Right forelimb (tissue), 1 donor: ENCODE results near the gene AGXT.

Experiments used
- DNase-seq: peaks from one replicate; pipeline ENCODE4 v3.0.0-alpha.2; 2018

AGXT gene

DNA sequence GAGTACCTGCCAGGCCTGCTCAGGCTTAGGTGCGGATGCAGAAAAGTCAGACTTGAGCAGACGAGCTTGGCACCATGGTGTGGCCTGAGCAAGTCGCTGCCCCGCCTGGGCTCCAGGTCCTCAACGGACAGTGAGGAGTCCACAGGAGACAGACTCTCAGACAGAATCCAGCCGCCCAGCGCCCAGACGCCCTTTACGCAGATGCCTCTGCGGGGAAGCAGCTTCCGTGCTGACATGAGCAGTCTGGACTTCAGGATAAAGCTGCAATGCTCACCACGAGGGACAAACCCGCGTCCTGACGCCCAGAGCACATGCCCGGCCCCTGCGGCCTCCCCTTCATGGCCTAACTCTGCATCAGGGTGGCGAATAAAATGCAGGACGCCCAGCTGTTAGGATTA, 30.8 kb downstream of the AGXT start:
- no peak for DNase-seq

DNA sequence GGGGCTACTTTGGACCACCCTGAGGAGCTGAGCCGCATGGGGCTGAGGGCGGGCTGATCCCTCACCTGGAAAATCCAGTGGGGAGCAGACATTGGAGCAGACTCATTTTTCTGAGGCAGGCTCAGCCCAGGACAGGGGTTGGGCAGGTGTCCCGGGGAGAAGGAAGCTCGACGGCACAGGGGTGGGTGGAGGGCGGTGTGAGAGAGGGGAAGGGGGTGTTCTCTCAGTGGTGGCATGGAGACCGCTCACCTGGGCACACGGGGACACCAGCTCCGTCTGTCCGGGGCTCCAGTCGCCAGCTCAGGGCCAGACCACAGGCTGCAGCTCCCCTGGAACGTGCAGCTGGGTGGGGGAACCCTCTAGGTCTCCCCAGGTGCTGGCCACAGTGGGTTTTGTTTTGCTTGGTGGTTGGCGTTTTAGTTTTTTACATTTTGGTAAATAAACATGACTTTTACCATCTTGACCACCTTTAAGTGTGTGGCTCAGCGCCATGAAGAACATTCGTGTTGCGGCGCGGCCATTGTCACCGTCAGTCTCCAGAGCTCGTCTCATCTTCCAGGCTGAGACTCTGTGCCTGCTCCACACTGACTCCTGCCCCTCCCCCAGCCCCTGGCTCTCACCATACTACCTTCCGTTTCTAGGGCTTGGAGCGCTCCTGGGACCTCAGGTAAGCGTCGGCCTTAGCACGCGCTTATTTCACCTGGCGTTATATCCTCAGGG, 31.7 kb downstream of the AGXT start:
- DNase-seq, result no peak

DNA sequence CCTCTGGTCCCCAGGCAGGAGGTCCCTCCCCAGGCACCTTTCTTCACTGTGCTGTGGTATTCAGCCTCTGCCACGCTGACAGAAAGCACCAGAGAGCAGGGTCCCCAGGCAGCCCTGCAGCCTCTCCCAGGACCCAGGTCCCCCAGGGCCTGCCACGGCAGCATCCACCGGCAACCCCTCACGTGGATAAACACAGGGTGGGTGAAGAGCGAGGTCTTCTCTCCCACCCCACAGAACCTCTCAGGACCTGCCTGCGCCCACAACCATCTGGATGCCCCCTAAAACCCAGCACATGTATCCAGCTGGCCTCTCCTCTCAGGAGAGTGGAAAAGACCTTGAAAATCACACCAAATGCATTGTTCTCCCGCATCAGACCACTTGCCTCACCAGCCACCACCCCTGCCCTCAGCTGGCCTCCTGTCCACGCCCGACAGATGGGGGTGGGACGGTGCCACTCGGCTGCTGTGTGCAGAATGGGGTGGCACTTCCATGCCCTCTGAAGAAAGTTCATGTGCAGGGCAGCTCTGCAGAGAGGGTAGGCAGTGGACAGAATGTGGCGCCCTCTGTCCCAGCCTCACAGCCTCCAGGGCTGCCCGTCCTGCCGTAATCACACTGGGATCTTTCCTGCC, 33.5 kb downstream of the AGXT start:
- DNase-seq, result no peak

DNA sequence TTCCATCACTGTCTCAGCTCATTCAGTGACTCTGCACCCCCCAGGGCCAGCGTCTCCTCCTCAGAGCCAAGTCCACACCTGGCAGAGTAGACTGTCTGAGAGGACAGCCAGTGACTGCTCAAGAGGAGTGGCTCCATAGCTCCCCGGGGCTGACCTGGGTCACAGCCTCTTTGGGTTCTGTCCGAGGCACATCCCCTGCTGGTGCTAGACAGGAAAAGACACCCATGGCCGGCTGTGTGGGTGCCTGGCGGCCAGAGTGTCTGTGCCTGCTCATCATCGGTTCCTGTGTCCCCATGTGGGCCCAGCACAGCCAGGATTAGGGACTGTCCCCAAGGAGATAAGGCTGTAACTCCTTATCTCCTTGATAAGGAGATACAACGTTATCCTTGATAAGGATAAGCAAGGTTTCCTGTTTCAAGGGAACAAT, 34.0 kb downstream of the AGXT start:
- DNase-seq, result no peak

DNA sequence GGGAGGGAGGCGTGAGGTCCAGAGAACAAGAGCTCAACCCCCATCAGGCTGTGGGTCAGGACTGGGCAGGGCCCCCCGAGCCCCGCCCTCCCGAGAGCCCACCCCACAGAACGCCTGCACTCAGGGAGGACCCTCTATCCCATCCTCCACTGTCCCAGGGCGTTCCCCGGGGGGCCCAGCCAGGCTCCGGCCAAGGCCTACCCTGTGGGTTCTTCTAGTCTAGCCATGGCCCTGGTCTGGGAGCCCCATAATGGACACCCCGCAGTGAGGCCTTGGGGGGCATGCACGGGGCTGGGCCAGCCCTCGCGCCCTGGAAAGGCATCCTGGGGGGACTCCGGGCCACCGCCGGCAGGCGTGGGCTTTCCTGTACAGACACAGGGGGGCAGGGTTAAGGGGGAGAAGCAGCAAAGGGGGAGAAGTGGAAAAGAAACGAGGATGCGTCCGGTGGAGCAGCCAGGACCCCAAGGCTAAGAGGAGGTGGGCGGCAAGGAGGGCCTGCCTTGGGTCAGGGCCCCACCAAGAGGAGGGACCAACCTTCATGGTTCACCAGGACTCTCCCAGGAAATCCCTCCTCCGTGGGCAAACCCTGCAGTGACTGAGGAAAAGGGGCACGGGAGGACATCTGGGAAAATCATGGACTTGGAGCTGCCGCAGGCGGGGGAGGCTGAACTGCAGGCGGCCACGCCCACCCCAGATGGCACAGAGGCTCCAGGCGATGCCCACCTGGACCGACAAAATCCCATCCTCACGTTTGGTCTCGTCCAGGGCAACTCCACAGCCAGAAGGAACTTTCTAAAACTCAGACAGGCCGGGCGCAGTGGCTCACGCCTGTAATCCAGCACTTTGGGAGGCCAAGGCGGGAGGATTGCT, 34.8 kb downstream of the AGXT start:
- no peak for DNase-seq

DNA sequence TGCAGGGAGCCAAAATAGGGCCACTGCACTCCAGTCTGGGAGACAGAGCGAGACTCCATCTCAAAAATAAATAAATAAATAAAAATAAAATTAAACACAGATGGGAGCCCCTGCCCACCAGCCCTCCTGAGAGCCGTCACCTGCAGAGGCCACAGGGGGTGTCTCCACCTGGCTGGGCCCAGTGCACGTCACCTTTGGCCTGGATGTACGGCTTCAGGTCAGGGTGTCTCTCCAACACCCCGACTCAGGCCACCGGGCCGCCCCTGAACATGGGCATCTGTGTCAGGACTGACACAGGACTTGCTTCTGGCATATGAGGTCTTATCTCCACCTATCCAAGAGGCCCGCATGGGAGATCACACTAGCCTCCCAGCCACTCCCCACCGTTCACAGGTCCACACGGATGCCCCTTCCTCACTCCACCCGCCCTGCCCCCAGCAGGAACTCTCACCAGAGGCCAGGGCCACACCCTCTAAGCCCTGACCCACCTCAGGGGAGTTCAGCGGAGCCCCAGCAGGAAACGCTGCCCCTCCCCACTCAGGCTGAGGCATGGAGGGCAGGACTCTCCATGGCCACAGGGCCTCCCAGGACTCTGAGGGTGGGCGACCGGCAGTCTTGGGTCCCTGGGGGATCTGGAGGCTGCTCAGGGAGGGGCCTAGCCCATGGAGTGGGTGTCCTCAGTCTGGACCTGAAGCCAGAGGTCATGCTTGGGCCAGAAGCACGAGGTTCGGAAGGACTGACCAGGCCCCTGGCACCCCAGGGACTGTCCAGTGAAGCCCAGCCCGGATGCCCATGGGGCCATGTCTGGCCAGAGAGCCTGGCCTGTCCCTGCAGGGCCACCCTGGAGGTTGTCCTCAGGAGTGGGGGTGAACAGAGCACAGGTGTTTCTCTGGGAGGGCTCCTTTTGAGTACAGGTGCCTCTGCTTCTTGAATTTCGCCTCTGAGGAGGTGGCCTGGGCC, 35.9 kb downstream of the AGXT start:
- DNase-seq, result no peak

DNA sequence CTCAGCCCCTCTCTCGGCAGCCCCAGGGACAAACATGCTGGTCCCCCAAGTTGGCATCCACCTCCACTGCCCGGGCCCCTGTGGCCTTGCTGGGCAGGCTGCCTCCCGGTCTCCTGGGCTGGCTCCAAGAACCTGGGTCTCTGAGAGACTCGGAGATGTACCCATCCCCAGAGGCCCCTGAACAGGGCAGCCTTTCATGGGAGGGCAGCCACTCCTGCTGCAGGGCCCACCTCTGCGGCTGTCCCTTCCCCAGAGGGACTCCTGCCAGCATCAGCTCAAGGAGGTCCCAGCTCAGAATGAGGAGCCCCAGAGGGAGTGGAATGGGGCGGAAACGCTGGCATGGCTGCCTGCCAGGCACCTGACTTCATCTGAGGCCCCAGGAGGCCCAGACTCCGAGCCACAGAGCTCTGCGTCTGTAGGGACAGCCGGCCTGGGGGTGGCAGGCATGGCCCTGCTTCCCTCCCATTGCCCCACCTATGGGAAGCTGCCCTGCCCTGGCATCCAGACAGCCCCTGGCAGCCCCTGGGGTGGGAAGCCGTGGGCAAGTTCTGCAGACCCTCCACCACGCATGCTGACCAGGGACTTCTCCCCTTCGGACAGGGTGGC, 36.7 kb downstream of the AGXT start:
- no peak for DNase-seq

DNA sequence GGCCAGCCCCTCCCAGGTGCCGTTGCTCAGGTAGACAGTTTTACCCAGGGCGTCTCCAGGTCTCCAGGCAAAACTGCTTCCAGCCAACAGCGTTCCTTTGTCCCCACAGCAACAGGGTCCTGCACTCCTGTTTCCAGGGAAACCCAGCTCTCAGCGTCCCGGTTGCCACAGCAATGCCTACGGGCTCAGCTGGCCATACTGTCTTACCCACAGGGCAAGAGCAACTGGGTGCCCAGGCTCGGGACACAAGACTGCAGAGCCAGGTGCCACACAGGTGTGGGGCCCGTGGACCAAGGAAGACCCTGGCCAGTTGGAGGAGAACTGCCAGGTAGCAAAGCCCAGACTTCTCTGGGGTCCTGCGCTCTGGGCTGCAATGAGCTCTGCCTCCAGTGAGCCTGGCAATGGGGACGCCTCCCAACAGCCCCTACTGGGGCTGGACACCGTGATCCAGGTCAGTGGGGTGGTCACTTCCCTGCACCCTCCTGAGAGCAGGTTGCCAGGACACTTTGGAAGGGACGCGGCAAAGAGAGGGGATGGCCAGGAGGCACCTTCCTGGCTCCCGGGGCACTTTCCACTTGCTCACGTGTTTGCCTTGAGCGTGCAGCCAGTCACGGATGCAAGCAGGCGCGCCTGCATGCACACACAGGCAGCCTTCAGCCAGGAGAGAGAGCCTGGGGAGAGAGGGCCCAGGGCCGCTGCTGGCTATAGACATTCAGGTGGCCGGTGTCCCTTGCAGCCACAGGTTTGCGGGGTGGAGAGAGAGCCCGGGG, 37.7 kb downstream of the AGXT start, which contains the start of gene CROCC2:
TSS of gene CROCC2 (plus strand) at position 196 of the 770 bp plus-strand sequence. CDS start at position 374, 178 bp downstream.
- DNase-seq, result no peak

DNA sequence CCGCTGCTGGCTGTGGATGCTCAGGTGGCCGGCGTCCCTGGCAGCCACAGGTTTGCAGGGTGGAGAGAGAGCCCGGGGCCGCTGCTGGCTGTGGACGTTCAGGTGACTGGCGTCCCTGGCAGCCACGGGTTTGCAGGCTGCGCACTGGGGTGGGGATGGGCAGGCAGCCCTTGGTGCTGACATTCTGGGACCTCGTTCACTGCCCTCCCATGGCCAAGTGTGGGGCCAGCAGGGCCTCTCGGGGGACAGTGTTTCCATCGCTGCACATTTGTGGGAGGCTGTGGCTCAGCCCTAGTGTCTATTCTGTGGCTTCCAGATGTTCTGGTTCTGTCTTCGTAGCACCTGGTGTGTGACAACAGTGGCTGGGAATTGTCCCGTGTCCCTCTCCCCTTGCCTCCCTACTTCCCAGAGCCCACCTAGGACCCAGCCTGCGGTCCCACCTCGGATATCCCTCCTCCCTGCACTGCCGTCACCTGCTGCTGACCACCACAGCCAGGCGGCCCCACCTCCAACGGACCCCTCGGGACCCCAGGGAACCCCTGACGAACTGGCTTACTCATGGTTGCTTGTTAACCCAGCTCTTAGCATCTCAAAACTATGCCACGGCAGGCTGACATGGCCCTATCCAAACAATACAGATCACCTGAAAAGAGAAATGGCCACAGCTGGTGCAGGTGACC, 38.4 kb downstream of the AGXT start:
- no peak for DNase-seq

DNA sequence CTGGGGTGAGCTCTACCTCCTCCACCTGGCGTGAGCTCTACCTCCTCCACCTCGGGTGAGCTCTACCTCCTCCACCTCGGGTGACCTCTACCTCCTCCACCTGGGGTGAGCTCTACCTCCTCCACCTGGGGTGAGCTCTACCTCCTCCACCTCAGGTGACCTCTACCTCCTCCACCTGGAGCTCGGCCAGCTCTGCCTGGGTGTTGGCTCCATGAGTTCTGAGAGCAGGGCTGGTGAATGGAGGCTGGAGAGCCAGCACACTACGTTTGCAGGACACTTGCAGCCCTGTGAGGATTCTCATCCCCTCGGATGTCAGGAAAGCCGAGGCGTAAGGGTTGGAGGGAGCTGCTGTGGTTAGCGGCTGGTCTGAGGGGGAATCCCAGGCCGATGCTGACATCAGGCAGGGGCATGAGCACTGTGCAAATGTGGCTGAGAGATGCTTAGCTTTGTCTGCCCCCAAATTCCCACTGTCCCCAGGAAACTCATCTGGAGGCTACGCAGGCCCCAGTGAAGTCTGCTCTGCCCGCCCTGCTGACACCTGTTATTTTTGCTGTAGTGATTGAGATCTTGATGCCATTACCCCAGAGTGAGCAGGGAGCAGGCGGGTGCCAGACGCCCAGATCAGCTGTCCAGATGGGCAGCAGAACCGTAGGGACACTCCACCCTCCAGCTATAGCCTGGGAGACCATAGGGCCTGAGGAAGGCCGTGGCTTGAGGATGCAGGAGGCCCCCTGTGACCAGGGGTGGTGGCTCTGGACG, 40.8 kb downstream of the AGXT start:
- no peak for DNase-seq

DNA sequence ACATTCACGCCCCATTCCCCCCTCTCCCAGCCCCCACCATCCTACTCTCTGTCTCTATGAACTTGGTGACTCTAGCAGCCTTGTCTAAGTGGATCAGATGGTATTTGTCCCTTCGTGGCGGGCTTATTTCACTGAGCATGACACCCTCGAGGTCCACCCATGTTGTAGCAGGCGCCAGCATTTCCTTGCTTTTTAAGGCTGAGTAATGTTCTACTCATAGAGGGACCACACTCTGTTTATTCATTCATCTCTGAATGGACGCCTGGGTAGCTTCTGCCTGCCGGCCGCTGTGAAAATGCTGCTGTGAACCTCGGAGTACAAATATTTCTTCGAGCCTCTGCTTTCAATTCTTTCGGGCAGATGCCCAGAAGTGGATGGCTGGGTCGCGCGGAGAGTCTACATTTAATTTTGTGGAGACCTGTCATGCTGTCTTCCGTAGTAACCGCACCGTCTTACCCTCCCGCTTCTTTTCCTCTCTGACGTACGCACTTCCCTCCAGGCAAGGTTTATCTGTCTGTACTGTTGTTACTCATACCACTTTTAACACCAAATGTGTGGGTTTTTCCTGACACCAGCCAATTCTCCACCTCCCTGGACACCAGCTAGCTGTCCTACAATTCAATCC, 43.1 kb downstream of the AGXT start:
- no peak for DNase-seq

DNA sequence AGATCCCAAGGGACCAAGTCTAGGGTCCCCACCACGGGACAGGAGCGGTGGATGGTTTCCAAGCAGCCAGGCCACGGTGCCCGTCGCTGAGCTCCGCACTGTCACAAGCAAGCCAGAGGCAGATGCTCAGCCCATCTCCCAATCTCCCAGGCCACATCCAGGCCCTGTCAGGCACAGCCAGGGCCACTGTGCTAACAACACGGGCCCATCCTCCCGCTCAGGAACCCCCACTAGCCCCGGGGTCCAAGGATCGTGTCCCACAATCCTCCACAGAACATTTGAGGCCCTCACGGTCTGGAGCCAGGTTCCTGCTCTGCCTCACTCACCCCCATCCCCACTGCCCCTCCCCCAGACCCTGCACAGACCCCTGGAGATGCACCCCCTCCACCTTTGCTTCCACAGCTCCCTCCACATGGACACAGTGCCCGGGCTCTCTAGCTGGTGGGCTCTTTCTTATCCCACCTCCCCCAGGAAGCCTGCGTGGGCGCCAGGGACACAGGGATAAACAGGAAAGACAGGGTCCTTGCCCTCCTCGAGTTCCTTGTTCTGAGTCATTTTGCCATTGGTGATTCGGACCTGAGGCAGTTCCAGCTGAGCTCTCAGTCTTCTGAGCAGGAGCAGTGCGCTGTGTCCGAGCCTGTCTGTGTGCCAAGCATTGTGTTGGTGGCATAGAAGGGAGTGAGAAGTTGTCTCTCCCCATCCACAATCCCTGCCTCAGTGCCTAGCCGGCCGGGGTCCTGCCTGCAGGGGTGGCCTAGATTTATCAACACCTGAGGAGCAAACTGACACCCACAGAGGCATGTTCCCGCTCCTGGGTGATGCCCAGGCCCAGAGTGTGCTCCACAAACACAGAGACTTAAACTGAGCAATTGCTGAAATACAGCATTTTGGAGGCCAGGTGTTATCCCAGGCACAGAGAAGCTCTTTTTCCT, 44.5 kb downstream of the AGXT start:
- no peak for DNase-seq

DNA sequence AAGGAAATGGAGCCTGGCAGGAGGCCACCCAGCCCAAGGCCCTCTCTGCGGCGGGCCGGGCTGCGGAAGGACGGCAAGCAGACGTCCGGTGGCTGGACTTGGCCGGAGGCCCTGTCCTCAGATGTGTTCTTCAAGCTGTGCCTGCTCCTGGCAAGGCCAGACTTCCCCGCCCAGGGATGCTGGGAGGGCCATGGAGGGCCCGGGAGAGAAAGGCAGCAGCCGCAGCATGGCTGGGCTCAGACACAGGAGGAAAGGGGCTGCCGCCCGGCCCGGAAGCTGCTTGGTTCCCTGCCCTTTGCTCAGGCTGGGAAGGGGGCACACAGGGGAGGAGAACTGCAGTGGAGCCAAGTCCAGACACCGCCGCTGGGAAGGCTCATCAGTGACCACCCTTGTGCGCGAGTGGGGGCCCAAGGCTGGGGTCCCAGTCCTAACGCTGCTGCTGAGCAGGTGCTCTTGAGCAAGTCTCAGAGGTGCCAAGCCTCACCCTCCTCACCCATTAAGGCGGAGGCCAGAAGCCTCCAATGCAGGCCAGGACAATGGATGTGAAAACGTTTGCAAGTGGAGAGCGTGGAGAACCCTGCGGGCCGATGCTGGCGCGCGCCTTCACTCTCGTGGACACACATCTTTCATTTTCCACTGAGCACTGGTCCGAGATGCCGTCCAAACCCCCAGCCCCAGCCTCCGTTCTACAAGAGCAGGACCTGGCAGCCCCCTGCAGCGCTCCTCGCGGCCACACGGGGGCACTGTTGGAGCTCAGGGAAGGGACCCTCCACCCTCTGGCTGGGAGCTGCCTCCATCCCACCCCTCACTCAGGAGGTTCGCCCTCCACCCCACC, 45.4 kb downstream of the AGXT start:
- DNase-seq, result peak; percentile 88

DNA sequence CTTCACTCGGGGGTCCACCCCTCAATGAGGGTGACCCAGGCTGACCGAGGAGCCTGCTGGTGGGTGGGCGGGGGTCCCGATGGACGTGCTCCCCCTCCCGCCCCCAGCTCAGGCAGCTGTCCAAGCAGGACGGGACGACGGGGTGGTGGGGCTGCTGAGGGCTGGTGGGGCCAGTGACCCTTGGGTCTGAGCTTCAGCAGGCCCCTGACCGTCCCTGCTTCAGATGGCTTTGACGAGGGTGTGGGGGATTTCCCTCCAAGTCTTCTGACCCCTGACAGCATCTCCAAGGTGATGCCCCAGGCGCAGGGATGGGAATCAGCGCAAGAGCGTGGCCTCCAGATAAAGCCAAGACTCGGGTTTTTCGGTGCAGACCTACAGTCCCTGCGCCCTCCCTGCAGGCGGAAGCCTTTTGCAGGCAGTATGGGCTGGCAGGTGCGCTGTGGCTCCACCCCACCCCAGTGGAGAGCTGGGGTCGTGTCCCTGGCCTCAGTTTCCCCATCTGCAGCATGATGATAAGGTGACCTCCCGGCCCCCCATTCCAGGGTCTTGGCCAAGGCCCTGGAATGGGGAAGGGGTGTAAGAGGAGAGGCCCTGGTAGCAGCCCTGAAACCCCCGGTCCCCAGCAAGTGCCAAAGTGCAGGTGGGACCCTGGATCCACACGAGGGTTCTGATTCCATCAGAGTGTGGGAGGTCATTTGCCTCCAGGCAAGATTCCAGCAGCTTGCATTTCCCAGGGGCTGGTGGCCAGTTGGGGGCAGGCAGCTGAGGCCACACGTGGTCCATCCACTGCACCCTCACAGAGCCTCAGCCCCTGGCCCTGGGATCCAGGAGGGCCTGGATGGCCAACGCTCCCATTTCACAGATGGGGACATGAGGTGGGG, 46.3 kb downstream of the AGXT start:
- no peak for DNase-seq

DNA sequence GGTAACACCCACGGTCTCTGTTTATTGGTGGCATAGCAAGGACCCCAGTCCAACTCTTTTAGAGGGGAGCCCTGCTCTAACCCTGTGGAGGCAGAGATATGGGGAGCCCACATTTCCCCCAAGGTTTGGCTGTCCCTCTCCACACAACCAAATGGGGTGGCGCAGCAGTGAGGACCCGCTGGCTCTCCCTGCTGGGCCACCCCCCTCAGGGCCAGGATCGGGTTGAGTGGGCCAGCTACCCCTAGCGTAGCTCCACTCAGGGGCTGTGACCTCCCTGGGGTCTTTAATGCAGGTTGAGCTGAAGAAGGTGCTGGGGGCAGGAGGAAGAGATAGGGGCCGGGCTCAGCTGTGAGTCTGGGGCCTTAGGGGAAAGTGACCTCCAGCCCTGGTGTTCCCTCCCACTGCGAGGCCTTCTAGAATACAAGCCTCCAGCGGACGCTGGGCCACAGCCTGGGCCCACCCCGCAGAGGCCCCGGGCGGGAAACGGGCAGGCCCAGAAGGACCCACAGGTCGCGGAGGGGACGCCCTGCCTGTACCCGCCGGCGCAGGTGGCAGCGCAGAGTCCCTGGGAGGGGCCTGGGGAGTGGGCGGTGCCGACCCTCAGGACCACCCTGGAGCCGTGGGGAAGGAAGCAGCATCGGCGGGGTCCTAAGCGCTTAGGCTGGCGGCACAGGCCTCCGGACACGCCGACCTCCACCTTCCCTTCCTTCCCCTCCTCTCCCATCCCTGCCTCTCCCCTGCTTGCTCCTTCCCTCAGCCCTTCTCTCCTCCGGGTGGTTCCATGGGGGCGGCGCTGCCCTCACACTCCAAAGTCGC, 47.1 kb downstream of the AGXT start:
- DNase-seq, result peak; percentile 39
